K562 (cell line): ENCODE measurements around the gene PLA2G7. TPM values are rescaled to one million over a fixed set of nuclear protein-coding genes. Genes with fewer than 3 reads are reported as not detected.

ENCODE experiments used
- ATAC-seq: fragments of 200-7000 bp; cut with Tn5 transposase; 3 replicates; pipeline ENCODE4 v1.9.1; 2020; ENCODE audit warnings: moderate library complexity
- BruUV-seq: library from RNA; stranded (reverse); fragments of 400-500 nt; replicated peaks from 2 replicates; lab custom pipeline; 2021; lab: Mats Ljungman, UMichigan
- CTCF ChIA-PET: fragments of 300-600 bp; formaldehyde crosslinking; extraction: SDS; loops from one replicate; lab custom pipeline; 2021; ENCODE audit warnings: low intra/inter-chr PET ratio; lab: Yijun Ruan, JAX
- POLR2A ChIA-PET: fragments of 300-600, 350-650 bp; sonication (Branson Sonifier 250); formaldehyde crosslinking; extraction: SDS; loops from one replicate; lab custom pipeline; 2021; ENCODE audit warnings: antibody characterized with exemption, inconsistent platforms; lab: Yijun Ruan, JAX
- DNase-seq, 4 experiments: peaks; one replicate each; pipeline versions ENCODE4 v3.0.0 to v3.0.0-alpha.2; 2011 to 2018; ENCODE audit warnings: low spot score in 3 of 4, mixed read lengths in 3 of 4; ENCODE audit errors: extremely low read depth in 1 of 4
- FAIRE-seq: peaks from 2 replicates; lab custom pipeline; 2011; peaks lifted over from hg19 to GRCh38; lab: Jason Lieb, UNC
- H2AFZ ChIP-seq: 2 replicates; pipeline ENCODE4 v1.6.0; 2011; ENCODE audit warnings: low read depth, low read length, control low read depth, inconsistent platforms
- H3K27ac ChIP-seq: fragments of 200-600 bp; 3 replicates; pipeline ENCODE4 v1.8.0; 2011; ENCODE audit warnings: low read depth, mild to moderate bottlenecking, control low read depth, inconsistent platforms, low read length, moderate library complexity, mixed read lengths; ENCODE audit errors: extremely low read depth
- H3K27me3 ChIP-seq, 2 experiments: fragments of 300-600 bp in 1 of 2; 2 replicates in 1 of 2; 3 replicates in 1 of 2; pipeline versions ENCODE4 v1.6.0 to v1.8.0; 2011; ENCODE audit warnings: inconsistent platforms in 2 of 2, low read length in 2 of 2, mild to moderate bottlenecking in 1 of 2, mixed read lengths in 1 of 2, moderate library complexity in 1 of 2; ENCODE audit not compliant: control insufficient read depth in 2 of 2, insufficient read depth in 2 of 2
- H3K36me3 ChIP-seq: fragments of 300-600 bp; 3 replicates; pipeline ENCODE4 v1.8.0; 2011; ENCODE audit warnings: mild to moderate bottlenecking, low read length, inconsistent platforms; ENCODE audit not compliant: control insufficient read depth, insufficient read depth
- H3K4me1 ChIP-seq, 2 experiments: fragments of 200-600 bp in 1 of 2; replicated peaks in 1 of 2; 2 replicates in 1 of 2; 3 replicates in 1 of 2; pipeline versions ENCODE4 v1.5.1 to v1.8.0; 2011; ENCODE audit warnings: inconsistent platforms in 2 of 2, low read length in 2 of 2, mild to moderate bottlenecking in 1 of 2, mixed read lengths in 1 of 2, moderate library complexity in 1 of 2; ENCODE audit not compliant: control insufficient read depth in 2 of 2, insufficient read depth in 2 of 2
- H3K4me2 ChIP-seq: 2 replicates; pipeline ENCODE4 v1.6.1; 2011; ENCODE audit warnings: low read length, control low read depth, inconsistent platforms, mixed read lengths; ENCODE audit not compliant: insufficient read depth
- H3K4me3 ChIP-seq: fragments of 200-600 bp; sonication (generic), shearing (Covaris generic); 2 replicates; pipeline ENCODE4 v1.5.1; 2016; ENCODE audit warnings: control low read depth, inconsistent platforms
- H3K79me2 ChIP-seq: fragments of 200-600 bp; 3 replicates; pipeline ENCODE4 v1.8.0; 2011; ENCODE audit warnings: low read length, inconsistent platforms; ENCODE audit not compliant: control insufficient read depth, insufficient read depth
- H3K9ac ChIP-seq, 2 experiments: 2 replicates each; pipeline versions ENCODE4 v1.6.0 to v1.6.1; 2011; ENCODE audit warnings: low read depth in 2 of 2, low read length in 2 of 2, control low read depth in 1 of 2, inconsistent platforms in 1 of 2, mild to moderate bottlenecking in 1 of 2, mixed read lengths in 1 of 2; ENCODE audit not compliant: insufficient read depth in 1 of 2
- H3K9me1 ChIP-seq: one replicate; pipeline ENCODE4 v1.6.0; 2011; ENCODE audit warnings: inconsistent platforms, mild to moderate bottlenecking, low read length, moderate library complexity; ENCODE audit not compliant: control insufficient read depth, insufficient read depth
- H3K9me3 ChIP-seq: replicated peaks from 2 replicates; pipeline ENCODE4 v1.5.1; 2011; ENCODE audit warnings: low read depth, low read length, inconsistent platforms; ENCODE audit not compliant: control insufficient read depth, insufficient read depth
- H4K20me1 ChIP-seq: replicated peaks from 2 replicates; pipeline ENCODE4 v1.6.1; 2011; ENCODE audit warnings: low read length, inconsistent platforms, mixed read lengths; ENCODE audit not compliant: control insufficient read depth, insufficient read depth
- CHD1 ChIP-seq: fragments of 200-600 bp; sonication (generic); IDR thresholded peaks from one replicate; pipeline ENCODE4 v1.6.1; 2012; ENCODE audit warnings: mild to moderate bottlenecking, moderate library complexity, low read length, inconsistent platforms
- GTF2E2 ChIP-seq: fragments of 200-800 bp; sonication (Bioruptor generic); IDR thresholded peaks from 2 replicates; pipeline ENCODE4 v1.6.1; 2016; ENCODE audit warnings: missing genetic modification characterization, missing compliant biosample characterization
- NCOA6 ChIP-seq: fragments of 450-650 bp; IDR thresholded peaks from 2 replicates; pipeline ENCODE4 v1.6.1; 2017; ENCODE audit warnings: mild to moderate bottlenecking
- NR2C2 ChIP-seq, 2 experiments: fragments of 200-800 bp in 1 of 2; sonication (Bioruptor generic) in 1 of 2; sonication (generic) in 1 of 2; formaldehyde crosslinking in 1 of 2; IDR thresholded peaks; 2 replicates each; pipeline versions ENCODE4 v1.6.1 to v1.8.0; 2016 to 2022; ENCODE audit warnings: mild to moderate bottlenecking in 1 of 2, missing compliant biosample characterization in 1 of 2, missing genetic modification characterization in 1 of 2, missing genetic modification reagents in 1 of 2
- SRSF3 ChIP-seq: fragments of 200-400 bp; formaldehyde crosslinking; IDR thresholded peaks from 2 replicates; pipeline ENCODE4 v1.6.1; 2016; ENCODE audit warnings: mild to moderate bottlenecking, low read length, moderate library complexity; ENCODE audit not compliant: insufficient read depth
- TCFL5 ChIP-seq: fragments of 250-450 bp; sonication (Bioruptor Pico); conservative IDR thresholded peaks from 2 replicates; pipeline ENCODE4 v1.6.1; 2021; ENCODE audit warnings: mild to moderate bottlenecking, moderate library complexity, matching md5 sums
- ZEB2 ChIP-seq: fragments of 450-650 bp; IDR thresholded peaks from 2 replicates; pipeline ENCODE4 v1.6.1; 2016
- WGBS: fragments of 100-300 bp; shearing (Covaris generic); methylation state at CpG from one replicate; pipeline ENCODE4 v1.1.6; 2016; ENCODE audit warnings: low coverage, mixed read lengths; ENCODE audit not compliant: insufficient coverage; ENCODE audit errors: missing lambda C conversion rate; 5-methylcytosine and 5-hydroxymethylcytosine counted together
- in situ Hi-C: fragments of 300-500 bp; cut with MboI; formaldehyde crosslinking; loops from 4 replicates; pipeline ENCODE4 v1.15.0; 2018; ENCODE audit warnings: inconsistent platforms, mixed read lengths
- intact Hi-C: fragments of 100-400 bp; cut with micrococcal nuclease; formaldehyde crosslinking; loops from 2 replicates; pipeline ENCODE4 v1.14.2; 2022
- polyA plus RNA-seq, 8 experiments: library from polyadenylated mRNA; depleted of rRNA in 4 of 8; stranded (reverse) in 5 of 8; unstranded in 3 of 8; fragments of >200 nt; fragmentation: Nextera tagmentation in 2 of 8; fragmentation: Illumina TruSeq in 1 of 8; extraction: Ambion mirVana in 2 of 8; extraction: Trizol in 1 of 8; gene quantifications; 2 replicates each; pipeline versions ENCODE4 v1.2.1 to v1.2.3, GENCODE V29; 2011 to 2014; ENCODE audit warnings: inconsistent platforms in 1 of 8, missing spikeins in 1 of 8
- total RNA-seq, 7 experiments: library from RNA; depleted of rRNA in 6 of 7; stranded (reverse); fragments of >200 nt in 6 of 7; fragmentation: Illumina TruSeq in 2 of 7; extraction: Trizol in 2 of 7; gene quantifications; 2 replicates each; pipeline versions ENCODE4 v1.2.1 to v1.2.3, GENCODE V29; 2011 to 2021; ENCODE audit warnings: low replicate concordance in 1 of 7
- TF ChIP-seq, protein P1 (sequence below), 2 experiments: fragments of 450-650 bp; IDR thresholded peaks; 2 replicates each; pipeline ENCODE4 v1.6.1; 2016; ENCODE audit warnings: mild to moderate bottlenecking in 2 of 2, borderline replicate concordance in 1 of 2, low read depth in 1 of 2, moderate library complexity in 1 of 2
- TF ChIP-seq, protein P2 (sequence below): fragments of 450-650 bp; formaldehyde crosslinking; conservative IDR thresholded peaks from 2 replicates; pipeline ENCODE4 v1.4.0; 2022; ENCODE audit warnings: mild to moderate bottlenecking, missing genetic modification characterization
- TF ChIP-seq, protein P3 (sequence below): fragments of 250-450 bp; sonication (Bioruptor Pico); IDR thresholded peaks from 2 replicates; pipeline ENCODE4 v1.8.0; 2021; ENCODE audit warnings: moderate library complexity, mild to moderate bottlenecking, inconsistent platforms

Gene PLA2G7
- total and polyA plus RNA-seq, 9 of the 15 experiments (the other 6 are each of a cell fraction or from before 2014, with no cell fraction given): not detected

DNA sequence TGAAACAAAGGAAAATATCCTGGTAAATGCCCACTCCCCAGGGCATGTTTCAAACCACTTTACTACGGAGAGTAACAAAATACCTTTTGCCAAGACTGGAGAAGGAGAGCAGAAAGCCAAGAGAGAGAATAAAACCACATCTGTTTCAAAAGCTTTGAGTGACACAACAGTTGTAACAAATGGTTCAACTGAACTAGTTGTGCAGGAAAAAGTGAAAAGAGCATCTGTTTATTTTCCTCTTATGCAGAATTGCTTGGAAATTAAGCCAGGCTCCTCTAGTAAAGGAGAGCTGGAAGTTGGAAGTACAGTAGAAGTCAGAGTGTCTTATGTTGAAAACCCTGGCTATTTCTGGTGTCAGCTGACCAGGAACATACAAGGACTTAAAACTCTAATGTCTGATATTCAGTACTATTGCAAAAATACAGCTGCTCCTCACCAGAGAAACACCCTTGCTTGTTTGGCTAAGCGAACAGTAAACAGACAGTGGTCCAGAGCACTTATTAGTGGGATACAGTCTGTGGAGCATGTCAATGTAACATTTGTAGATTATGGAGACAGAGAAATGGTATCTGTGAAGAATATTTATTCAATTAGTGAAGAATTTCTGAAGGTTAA is 44.9 kb downstream of the PLA2G7 start:
- H3K9ac ChIP-seq: no peak overlapping the region
- H3K9me1 ChIP-seq: no peaks in the 10 kb centered on the region
- no peaks in the 10 kb centered on the region for H3K9me3 ChIP-seq
- POLR2A ChIA-PET: no interaction called here
- no peaks in the 10 kb centered on the region for H3K36me3 ChIP-seq
- ATAC-seq: no peak
- no peak for DNase-seq
- H3K79me2 ChIP-seq: no peaks in the 10 kb centered on the region
- FAIRE-seq: no peak
- no peaks in the 10 kb centered on the region for H4K20me1 ChIP-seq
- H3K27me3 ChIP-seq: peaks cover 0 to 11% of the 10 kb centered on the region in 2 experiments; a peak in 1 of 5 replicates
- no peak overlapping the region for H3K27ac ChIP-seq
- peaks cover 0 to 14% of the 10 kb centered on the region in 2 experiments; a peak in 2 of 5 replicates for H3K4me1 ChIP-seq
- BruUV-seq: no TSS peak
- H2AFZ ChIP-seq: no peak overlapping the region
- intact Hi-C loops: no loop called here
- CTCF ChIA-PET: no interaction called here
- 0% methylated on average over 2 of the region's 2 CpGs for WGBS
- in situ Hi-C loops: no loop called here
- H3K4me2 ChIP-seq: no peak overlapping the region
- no peak overlapping the region for H3K4me3 ChIP-seq
- TF ChIP-seq, protein P1, sequence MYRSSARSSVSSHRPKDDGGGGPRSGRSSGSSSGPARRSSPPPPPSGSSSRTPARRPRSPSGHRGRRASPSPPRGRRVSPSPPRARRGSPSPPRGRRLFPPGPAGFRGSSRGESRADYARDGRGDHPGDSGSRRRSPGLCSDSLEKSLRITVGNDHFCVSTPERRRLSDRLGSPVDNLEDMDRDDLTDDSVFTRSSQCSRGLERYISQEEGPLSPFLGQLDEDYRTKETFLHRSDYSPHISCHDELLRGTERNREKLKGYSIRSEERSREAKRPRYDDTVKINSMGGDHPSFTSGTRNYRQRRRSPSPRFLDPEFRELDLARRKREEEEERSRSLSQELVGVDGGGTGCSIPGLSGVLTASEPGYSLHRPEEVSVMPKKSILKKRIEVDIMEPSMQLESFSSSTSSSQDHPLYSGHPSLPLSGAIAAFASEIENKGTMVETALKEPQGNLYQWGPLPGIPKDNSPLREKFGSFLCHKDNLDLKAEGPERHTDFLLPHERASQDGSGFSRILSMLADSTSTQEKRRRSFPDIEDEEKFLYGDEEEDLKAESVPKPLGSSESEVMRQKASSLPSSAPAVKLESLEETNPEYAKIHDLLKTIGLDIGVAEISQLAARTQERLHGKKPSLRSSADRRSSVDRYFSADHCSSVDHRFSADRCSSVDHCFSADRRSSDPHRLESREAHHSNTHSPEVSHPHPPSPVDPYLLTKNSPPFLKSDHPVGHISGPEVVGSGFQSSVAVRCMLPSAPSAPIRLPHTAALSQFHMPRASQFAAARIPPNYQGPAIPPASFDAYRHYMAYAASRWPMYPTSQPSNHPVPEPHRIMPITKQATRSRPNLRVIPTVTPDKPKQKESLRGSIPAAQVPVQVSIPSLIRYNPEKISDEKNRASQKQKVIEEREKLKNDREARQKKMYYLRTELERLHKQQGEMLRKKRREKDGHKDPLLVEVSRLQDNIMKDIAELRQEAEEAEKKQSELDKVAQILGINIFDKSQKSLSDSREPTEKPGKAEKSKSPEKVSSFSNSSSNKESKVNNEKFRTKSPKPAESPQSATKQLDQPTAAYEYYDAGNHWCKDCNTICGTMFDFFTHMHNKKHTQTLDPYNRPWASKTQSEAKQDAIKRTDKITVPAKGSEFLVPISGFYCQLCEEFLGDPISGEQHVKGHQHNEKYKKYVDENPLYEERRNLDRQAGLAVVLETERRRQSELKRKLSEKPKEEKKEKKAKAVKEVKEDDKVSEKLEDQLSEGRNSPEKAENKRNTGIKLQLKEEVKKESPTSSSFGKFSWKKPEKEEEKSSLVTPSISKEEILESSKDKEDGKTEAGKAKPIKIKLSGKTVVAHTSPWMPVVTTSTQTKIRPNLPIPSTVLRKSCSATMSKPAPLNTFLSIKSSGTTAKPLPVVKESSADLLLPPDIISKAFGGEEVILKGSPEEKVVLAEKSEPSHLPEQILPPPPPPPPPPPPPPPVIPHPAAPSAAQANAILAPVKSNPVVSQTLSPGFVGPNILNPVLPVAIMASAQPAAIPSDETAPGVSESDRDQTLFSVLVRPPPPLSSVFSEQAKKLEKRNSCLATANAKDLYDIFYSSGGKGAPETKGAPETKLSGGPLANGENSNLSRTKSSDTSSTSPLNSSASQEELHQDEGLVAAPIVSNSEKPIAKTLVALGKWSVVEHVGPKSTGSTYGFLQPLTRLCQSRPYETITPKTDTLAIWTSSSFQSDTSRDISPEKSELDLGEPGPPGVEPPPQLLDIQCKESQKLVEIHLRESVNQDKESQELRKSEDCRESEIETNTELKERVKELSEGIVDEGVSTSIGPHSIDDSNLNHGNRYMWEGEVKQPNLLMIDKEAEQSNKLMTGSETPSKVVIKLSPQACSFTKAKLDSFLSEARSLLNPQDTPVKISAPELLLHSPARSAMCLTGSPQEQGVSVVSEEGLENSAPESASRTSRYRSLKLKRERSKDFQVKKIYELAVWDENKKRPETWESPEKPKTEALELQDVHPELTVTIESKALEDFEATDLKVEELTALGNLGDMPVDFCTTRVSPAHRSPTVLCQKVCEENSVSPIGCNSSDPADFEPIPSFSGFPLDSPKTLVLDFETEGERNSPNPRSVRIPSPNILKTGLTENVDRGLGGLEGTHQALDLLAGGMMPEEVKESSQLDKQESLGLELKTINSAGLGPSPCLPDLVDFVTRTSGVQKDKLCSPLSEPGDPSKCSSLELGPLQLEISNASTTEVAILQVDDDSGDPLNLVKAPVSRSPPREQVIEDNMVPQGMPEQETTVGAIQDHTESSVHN (IDR thresholded peaks at IDR 0.05; ENCODE audit: borderline replicate concordance in 1 of 2, low read depth in 1 of 2): no peak
- no peak for TF ChIP-seq SRSF3
- no peak for TF ChIP-seq GTF2E2
- no peak for TF ChIP-seq NR2C2 (CRISPR knock-in tag; IDR thresholded peaks at IDR 0.05)
- TF ChIP-seq NR2C2 (tag; IDR thresholded peaks at IDR 0.05): no peak
- TF ChIP-seq CHD1: no peak
- TF ChIP-seq, protein P2, sequence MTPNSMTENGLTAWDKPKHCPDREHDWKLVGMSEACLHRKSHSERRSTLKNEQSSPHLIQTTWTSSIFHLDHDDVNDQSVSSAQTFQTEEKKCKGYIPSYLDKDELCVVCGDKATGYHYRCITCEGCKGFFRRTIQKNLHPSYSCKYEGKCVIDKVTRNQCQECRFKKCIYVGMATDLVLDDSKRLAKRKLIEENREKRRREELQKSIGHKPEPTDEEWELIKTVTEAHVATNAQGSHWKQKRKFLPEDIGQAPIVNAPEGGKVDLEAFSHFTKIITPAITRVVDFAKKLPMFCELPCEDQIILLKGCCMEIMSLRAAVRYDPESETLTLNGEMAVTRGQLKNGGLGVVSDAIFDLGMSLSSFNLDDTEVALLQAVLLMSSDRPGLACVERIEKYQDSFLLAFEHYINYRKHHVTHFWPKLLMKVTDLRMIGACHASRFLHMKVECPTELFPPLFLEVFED (CRISPR knock-in tag): no peak
- no peak for TF ChIP-seq ZEB2
- TF ChIP-seq, protein P3, sequence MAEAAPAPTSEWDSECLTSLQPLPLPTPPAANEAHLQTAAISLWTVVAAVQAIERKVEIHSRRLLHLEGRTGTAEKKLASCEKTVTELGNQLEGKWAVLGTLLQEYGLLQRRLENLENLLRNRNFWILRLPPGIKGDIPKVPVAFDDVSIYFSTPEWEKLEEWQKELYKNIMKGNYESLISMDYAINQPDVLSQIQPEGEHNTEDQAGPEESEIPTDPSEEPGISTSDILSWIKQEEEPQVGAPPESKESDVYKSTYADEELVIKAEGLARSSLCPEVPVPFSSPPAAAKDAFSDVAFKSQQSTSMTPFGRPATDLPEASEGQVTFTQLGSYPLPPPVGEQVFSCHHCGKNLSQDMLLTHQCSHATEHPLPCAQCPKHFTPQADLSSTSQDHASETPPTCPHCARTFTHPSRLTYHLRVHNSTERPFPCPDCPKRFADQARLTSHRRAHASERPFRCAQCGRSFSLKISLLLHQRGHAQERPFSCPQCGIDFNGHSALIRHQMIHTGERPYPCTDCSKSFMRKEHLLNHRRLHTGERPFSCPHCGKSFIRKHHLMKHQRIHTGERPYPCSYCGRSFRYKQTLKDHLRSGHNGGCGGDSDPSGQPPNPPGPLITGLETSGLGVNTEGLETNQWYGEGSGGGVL (CRISPR knock-in tag): no peak
- TF ChIP-seq NCOA6: no peak
- no peak for TF ChIP-seq TCFL5 (CRISPR knock-in tag)
